SK-N-SH treated with all-trans-retinoic acid at 6 μM for 48 hours (cell line): ENCODE data around the gene KRTAP12-3.

Experiments used
- ARNTL ChIP-seq: fragments of 450-650 bp; formaldehyde crosslinking; IDR thresholded peaks from 2 replicates; pipeline ENCODE4 v1.5.0; 2020; ENCODE audit warnings: low read depth, mild to moderate bottlenecking, moderate library complexity, borderline replicate concordance
- CREB5 ChIP-seq: fragments of 250-450 bp; sonication (Bioruptor Pico); IDR thresholded peaks from 2 replicates; pipeline ENCODE4 v1.5.1; 2020; ENCODE audit warnings: low read depth, mild to moderate bottlenecking, moderate library complexity
- TCF4 ChIP-seq: fragments of 250-450 bp; sonication (Bioruptor Pico); IDR thresholded peaks from 2 replicates; pipeline ENCODE4 v1.8.0; 2021; ENCODE audit warnings: mild to moderate bottlenecking, moderate library complexity, borderline replicate concordance
- TOX ChIP-seq: fragments of 250-450 bp; sonication (Bioruptor Pico); IDR thresholded peaks from 2 replicates; pipeline ENCODE4 v1.8.0; 2021; ENCODE audit warnings: mild to moderate bottlenecking, moderate library complexity, borderline replicate concordance
- TF ChIP-seq, protein P1 (sequence below): fragments of 250-450 bp; sonication (Bioruptor Pico); IDR thresholded peaks from 2 replicates; pipeline ENCODE4 v1.5.1; 2021; ENCODE audit warnings: mild to moderate bottlenecking, moderate library complexity

DNA sequence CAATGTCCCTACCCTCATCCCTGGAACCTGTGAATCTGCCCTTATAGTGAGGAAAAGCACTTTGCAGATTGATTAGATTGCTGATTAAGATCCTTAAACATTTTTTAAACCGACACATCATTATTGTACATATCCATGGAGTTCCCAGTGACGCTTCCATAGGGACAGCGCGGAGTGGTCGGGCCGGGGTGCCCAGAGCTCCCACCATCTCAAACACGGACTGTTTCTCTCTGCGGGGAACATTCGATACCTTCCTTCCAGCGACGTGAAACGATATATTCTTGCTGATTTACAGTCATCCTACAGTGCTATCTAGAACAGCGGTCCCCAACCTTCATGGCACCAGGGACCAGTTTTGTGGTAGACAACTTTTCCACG lies 43.3 kb downstream of the KRTAP12-3 start:
- TF ChIP-seq, protein P1, sequence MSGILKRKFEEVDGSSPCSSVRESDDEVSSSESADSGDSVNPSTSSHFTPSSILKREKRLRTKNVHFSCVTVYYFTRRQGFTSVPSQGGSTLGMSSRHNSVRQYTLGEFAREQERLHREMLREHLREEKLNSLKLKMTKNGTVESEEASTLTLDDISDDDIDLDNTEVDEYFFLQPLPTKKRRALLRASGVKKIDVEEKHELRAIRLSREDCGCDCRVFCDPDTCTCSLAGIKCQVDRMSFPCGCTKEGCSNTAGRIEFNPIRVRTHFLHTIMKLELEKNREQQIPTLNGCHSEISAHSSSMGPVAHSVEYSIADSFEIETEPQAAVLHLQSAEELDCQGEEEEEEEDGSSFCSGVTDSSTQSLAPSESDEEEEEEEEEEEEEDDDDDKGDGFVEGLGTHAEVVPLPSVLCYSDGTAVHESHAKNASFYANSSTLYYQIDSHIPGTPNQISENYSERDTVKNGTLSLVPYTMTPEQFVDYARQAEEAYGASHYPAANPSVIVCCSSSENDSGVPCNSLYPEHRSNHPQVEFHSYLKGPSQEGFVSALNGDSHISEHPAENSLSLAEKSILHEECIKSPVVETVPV (CRISPR knock-in tag): no peak
- TF ChIP-seq TOX (CRISPR knock-in tag): no peak
- no peak for TF ChIP-seq TCF4 (CRISPR knock-in tag)
- no peak for TF ChIP-seq CREB5 (CRISPR knock-in tag)
- no peak for TF ChIP-seq ARNTL (CRISPR knock-in tag)
